ENCODE measurements around the gene PCDHGC3. TPM values are rescaled to one million over a fixed set of nuclear protein-coding genes. Genes with fewer than 3 reads are reported as not detected.

The PCDHGC3 gene
- total RNA-seq, 4 donors from 2014 or later: 25.9 to 146 (median 123) TPM

GRCh38 chr5:141465351-141465750 is 10.4 kb upstream of the PCDHGC3 start:
- peaks cover 0 to 6% of the 10 kb centered on the region in 2 donors for H3K9me3 ChIP-seq
- H3K4me1 ChIP-seq: no peaks in the 10 kb centered on the region
- H3K4me3 ChIP-seq: no peak overlapping the region
- no peak overlapping the region for H3K27ac ChIP-seq
- no peak for DNase-seq
- TF ChIP-seq, protein P1, sequence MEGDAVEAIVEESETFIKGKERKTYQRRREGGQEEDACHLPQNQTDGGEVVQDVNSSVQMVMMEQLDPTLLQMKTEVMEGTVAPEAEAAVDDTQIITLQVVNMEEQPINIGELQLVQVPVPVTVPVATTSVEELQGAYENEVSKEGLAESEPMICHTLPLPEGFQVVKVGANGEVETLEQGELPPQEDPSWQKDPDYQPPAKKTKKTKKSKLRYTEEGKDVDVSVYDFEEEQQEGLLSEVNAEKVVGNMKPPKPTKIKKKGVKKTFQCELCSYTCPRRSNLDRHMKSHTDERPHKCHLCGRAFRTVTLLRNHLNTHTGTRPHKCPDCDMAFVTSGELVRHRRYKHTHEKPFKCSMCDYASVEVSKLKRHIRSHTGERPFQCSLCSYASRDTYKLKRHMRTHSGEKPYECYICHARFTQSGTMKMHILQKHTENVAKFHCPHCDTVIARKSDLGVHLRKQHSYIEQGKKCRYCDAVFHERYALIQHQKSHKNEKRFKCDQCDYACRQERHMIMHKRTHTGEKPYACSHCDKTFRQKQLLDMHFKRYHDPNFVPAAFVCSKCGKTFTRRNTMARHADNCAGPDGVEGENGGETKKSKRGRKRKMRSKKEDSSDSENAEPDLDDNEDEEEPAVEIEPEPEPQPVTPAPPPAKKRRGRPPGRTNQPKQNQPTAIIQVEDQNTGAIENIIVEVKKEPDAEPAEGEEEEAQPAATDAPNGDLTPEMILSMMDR (IDR thresholded peaks at IDR 0.05): no peak
- no peak for TF ChIP-seq POLR2A (IDR thresholded peaks at IDR 0.05)
- H3K36me3 ChIP-seq: no peaks in the 10 kb centered on the region
- intact Hi-C loops (cut with DNase I; ENCODE audit: low total_unique reads): no loop called here
- no peaks in the 10 kb centered on the region for H3K27me3 ChIP-seq

DNA sequence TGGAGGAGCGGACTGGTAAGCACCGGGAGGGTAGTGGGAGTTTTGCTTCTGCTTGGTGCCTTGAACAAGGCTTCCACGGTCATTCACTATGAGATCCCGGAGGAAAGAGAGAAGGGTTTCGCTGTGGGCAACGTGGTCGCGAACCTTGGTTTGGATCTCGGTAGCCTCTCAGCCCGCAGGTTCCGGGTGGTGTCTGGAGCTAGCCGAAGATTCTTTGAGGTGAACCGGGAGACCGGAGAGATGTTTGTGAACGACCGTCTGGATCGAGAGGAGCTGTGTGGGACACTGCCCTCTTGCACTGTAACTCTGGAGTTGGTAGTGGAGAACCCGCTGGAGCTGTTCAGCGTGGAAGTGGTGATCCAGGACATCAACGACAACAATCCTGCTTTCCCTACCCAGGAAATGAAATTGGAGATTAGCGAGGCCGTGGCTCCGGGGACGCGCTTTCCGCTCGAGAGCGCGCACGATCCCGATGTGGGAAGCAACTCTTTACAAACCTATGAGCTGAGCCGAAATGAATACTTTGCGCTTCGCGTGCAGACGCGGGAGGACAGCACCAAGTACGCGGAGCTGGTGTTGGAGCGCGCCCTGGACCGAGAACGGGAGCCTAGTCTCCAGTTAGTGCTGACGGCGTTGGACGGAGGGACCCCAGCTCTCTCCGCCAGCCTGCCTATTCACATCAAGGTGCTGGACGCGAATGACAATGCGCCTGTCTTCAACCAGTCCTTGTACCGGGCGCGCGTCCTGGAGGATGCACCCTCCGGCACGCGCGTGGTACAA is 556 bp downstream of the PCDHGC3 start:
- peak in 1 of 2 donors; percentile 8 for TF ChIP-seq POLR2A (IDR thresholded peaks at IDR 0.05)
- TF ChIP-seq, protein P1 (IDR thresholded peaks at IDR 0.05): no peak
- Histone ChIP-seq H3K9me3 (no peaks in the 10 kb centered on the region), H3K4me1 (peaks cover 15 to 24% of the 10 kb centered on the region in 2 donors), H3K36me3 (no peaks in the 10 kb centered on the region), H3K4me3 (peak overlapping the region; percentile 54 to 55), H3K27me3 (no peaks in the 10 kb centered on the region), H3K27ac (peak overlapping the region; percentile 90 to 92)
- DNase-seq: peak; percentile 70 to 74
- intact Hi-C loops (cut with DNase I; ENCODE audit: low total_unique reads): loop anchor here (10.0 kb wide), 1 partner anchor 48 kb away; no protein-coding TSS in a partner anchor

- H3K4me1 ChIP-seq: peaks cover 15 to 24% of the 10 kb centered on the region in 2 donors
- no peaks in the 10 kb centered on the region for H3K27me3 ChIP-seq
- TF ChIP-seq POLR2A (IDR thresholded peaks at IDR 0.05): no peak
- TF ChIP-seq, protein P1 (IDR thresholded peaks at IDR 0.05): no peak
- H3K9me3 ChIP-seq: no peaks in the 10 kb centered on the region
- no peak for DNase-seq
- intact Hi-C loops (cut with DNase I; ENCODE audit: low total_unique reads): loop anchor here (10.0 kb wide), 1 partner anchor 48 kb away; no protein-coding TSS in a partner anchor
- peak overlapping the region; percentile 90 to 92 for H3K27ac ChIP-seq
- H3K36me3 ChIP-seq: no peaks in the 10 kb centered on the region
- H3K4me3 ChIP-seq: peak overlapping the region; percentile 54 to 55
Observed at GRCh38 chr5:141477044-141477575, 1.3 kb downstream of the PCDHGC3 start.

GRCh38 chr5:141477815-141478214 is 2.0 kb downstream of the PCDHGC3 start:
- H3K4me3 ChIP-seq: peak overlapping the region; percentile 54 to 55
- no peaks in the 10 kb centered on the region for H3K36me3 ChIP-seq
- DNase-seq: no peak
- H3K27ac ChIP-seq: peak overlapping the region; percentile 90 to 92
- TF ChIP-seq, protein P1 (IDR thresholded peaks at IDR 0.05): no peak
- H3K4me1 ChIP-seq: peaks cover 15 to 24% of the 10 kb centered on the region in 2 donors
- no peaks in the 10 kb centered on the region for H3K9me3 ChIP-seq
- intact Hi-C loops (cut with DNase I; ENCODE audit: low total_unique reads): loop anchor here (10.0 kb wide), 1 partner anchor 47 kb away; no protein-coding TSS in a partner anchor
- H3K27me3 ChIP-seq: no peaks in the 10 kb centered on the region
